ENCODE data around the gene MEIOB.

MEIOB gene

DNA sequence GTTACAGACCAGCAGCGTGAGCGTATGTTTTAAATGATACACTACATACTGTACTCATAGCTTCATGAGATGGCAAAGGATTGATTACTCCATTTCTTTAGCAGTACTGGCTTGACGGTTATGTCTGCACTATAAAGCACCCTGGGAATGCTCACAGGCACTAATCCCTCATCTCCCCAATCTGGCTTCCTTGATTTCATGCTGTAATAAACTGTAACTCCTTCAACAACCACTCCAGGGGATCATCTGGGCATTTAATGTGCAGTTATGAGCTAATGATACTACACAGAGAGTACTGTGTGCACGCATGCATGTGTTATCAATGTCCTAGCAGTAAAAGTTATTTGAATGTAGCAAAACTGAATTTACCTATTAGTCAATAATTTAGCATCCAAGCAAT is 20.2 kb downstream of the MEIOB start:
- no peak for DNase-seq (ENCODE audit: low spot score)
- TF ChIP-seq, protein P1, sequence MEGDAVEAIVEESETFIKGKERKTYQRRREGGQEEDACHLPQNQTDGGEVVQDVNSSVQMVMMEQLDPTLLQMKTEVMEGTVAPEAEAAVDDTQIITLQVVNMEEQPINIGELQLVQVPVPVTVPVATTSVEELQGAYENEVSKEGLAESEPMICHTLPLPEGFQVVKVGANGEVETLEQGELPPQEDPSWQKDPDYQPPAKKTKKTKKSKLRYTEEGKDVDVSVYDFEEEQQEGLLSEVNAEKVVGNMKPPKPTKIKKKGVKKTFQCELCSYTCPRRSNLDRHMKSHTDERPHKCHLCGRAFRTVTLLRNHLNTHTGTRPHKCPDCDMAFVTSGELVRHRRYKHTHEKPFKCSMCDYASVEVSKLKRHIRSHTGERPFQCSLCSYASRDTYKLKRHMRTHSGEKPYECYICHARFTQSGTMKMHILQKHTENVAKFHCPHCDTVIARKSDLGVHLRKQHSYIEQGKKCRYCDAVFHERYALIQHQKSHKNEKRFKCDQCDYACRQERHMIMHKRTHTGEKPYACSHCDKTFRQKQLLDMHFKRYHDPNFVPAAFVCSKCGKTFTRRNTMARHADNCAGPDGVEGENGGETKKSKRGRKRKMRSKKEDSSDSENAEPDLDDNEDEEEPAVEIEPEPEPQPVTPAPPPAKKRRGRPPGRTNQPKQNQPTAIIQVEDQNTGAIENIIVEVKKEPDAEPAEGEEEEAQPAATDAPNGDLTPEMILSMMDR (IDR thresholded peaks at IDR 0.05; ENCODE audit: borderline replicate concordance, control extremely low read depth, extremely low read depth, insufficient read depth, missing control alignments): no peak
- in situ Hi-C loops (cut with MboI; ENCODE audit: low sequenced_read_pairs, unreplicated experiment): no loop called here

DNA sequence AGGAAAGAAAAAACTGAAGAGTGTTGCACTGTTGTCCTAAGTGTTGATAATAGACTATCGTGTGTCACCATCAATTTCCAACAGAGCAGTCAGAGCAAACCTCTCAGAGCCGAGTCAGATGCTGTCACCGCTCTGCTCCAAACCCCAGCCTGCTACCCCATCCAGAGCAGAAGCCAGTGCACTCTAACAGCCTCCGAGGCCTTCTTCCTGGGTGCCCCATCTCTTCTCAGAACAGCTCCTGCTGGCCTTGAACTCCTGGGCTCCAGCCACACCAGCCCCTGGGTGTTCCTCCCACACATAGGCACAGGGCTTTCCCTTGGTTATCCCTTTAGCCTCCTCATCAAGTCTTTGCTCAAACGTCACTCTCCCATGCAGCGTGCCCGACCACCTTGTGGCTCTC is 21.0 kb downstream of the MEIOB start:
- TF ChIP-seq, protein P1 (IDR thresholded peaks at IDR 0.05; ENCODE audit: borderline replicate concordance, control extremely low read depth, extremely low read depth, insufficient read depth, missing control alignments): no peak
- no peak for DNase-seq (ENCODE audit: low spot score)
- in situ Hi-C loops (cut with MboI; ENCODE audit: low sequenced_read_pairs, unreplicated experiment): no loop called here

DNA sequence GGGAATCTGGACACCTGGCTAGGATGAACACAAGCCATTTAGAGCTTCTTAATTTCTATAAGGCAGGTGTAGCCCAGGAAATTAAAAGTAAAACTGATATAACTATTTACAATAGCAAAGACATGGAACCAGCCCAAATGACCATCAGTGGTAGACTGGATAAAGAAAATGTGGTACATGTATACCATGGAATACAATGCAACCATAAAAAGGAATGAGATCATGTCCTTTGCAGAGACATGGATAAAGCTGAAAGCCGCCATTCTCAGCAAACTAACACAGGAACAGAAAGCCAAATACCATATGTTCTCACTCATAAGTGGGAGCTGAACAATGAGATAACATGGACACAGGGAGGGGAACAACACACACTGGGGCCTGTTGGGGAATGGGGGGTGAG is 25.5 kb downstream of the MEIOB start:
- TF ChIP-seq, protein P1 (IDR thresholded peaks at IDR 0.05; ENCODE audit: borderline replicate concordance, control extremely low read depth, extremely low read depth, insufficient read depth, missing control alignments): no peak
- in situ Hi-C loops (cut with MboI; ENCODE audit: low sequenced_read_pairs, unreplicated experiment): no loop called here

DNA sequence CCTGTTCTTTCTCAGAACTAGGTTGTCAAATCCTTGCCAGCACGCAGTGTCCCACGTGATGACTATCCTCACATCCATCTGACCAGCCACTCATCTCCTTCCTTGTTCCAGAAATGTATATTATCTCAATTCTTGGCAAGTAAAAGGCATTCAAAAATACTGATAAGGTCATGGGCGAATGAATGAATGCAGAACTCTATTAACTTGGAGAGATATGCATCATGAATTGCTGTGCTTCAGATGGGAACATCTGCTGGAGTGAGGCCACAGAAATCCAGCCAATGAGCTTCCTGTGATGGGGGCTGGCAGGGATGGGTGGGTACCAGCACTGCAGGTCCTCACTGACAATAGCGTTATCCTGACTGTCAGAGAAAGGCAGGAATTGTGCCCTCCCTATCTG is 26.0 kb downstream of the MEIOB start:
- in situ Hi-C loops (cut with MboI; ENCODE audit: low sequenced_read_pairs, unreplicated experiment): no loop called here
- TF ChIP-seq, protein P1 (IDR thresholded peaks at IDR 0.05; ENCODE audit: borderline replicate concordance, control extremely low read depth, extremely low read depth, insufficient read depth, missing control alignments): no peak
- DNase-seq (ENCODE audit: low spot score): no peak

More for the DNA sequence above, 25.5 kb downstream of the MEIOB start:
- no peak for DNase-seq (ENCODE audit: low spot score)

DNA sequence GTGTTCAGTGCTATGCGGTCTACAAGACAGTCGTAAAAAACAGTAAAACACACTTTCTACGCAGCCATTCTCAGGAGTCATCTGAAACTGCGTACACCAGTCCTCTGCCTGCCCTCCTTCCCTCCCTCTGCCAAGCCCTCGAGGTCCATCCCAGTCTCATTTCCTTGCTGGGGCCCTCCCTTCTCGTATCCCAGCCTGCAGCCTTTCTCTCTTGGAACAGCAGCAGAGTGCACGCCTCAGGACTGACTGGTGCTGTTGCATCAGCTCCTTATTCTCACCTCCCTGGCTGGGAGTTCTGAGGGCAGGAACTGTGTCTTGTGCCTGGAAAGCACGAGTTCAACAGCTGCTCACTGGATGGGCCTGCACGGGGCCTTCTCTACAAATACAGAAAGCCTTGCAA is 32.4 kb downstream of the MEIOB start:
- TF ChIP-seq, protein P1 (IDR thresholded peaks at IDR 0.05; ENCODE audit: borderline replicate concordance, control extremely low read depth, extremely low read depth, insufficient read depth, missing control alignments): no peak
- DNase-seq (ENCODE audit: low spot score): no peak
- in situ Hi-C loops (cut with MboI; ENCODE audit: low sequenced_read_pairs, unreplicated experiment): no loop called here

DNA sequence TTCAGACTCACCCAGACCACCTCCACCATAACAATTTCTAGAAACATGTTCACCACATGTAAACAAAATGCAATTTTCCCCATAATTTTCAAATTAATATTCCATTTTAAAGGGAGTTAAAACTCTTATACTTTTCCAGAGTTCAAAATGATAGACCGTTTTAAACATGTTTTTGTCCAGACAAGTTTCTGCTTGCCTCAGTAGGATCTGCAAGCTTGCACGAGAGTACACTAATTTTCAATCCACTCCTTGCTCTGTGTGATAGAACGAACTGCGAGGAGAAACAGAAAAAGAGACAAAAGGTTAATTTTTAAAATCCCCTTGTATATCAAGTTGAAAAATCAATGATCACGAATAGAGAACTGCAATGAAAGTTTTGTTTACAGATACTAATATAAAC is 37.9 kb downstream of the MEIOB start:
- TF ChIP-seq, protein P1 (IDR thresholded peaks at IDR 0.05; ENCODE audit: borderline replicate concordance, control extremely low read depth, extremely low read depth, insufficient read depth, missing control alignments): no peak
- DNase-seq (ENCODE audit: low spot score): no peak
- in situ Hi-C loops (cut with MboI; ENCODE audit: low sequenced_read_pairs, unreplicated experiment): no loop called here

All from GM13976 (cell line).